Activated CD8-positive, alpha-beta memory T cell treated with anti-CD3 and anti-CD28 coated beads for 1 hour (primary cell): ENCODE measurements around the gene EFCAB6.

Experiments
- DNase-seq, 2 donors: peaks; one replicate each; pipeline ENCODE4 v3.0.0-alpha.2; 2020; ENCODE audit warnings: low read depth in 1 of 2; ENCODE audit errors: extremely low read depth in 1 of 2

Gene EFCAB6

DNA sequence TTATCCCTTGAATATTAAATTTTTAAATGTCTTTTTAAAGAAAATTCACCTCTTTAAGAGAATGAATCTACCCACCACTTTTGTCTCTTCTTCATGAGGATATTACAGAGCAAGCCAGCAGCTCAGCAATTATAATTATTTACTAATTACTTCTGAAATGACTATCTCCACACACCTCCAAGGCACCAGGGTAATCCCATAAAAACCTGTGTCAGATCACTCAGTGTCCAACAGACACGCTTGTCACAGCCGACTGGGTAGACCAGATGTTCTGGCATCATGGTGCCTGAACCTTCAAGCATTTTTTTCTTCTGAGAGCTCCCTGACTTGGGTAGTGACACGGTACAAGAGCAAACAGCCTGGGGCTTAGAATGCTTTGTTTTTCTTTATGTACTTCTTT lies 61.4 kb downstream of the EFCAB6 start:
- DNase-seq = no peak

DNA sequence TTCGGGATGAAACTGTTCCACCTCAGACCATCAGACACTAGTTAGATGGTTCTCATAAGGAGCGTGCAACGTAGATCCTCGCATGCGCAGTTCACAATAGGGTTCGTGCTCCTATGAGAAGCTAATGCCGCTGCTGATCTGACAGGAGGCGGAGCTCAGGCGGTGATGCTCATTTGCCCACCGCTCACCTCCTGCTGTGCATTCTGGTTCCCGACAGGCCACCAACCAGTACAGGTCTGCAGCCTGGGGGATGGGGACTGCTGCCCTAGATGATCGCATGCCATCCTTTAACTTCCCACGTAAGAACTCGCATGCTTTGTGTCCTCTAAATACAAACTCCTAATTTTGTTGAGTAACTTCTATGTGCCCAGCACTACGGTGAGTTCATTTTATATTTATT lies 62.6 kb downstream of the EFCAB6 start:
- no peak for DNase-seq

DNA sequence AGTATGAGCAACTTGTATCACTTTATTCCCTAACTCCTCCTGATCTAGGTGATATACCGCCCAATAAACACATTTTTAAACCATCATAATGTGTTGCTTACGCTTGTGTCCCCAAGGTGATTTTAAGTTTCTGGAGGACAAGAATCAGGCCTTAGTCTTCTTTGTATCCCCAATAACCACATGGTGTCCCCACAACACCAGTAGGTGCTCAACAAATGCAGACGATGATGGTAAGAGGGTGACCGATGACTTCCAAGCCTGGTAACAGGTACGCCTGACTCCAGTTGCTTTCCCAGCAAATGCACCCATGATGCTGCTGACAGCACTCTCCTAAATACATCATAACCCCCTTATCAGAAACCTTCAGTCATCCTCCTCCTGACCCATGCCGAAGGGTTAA lies 64.2 kb downstream of the EFCAB6 start:
- DNase-seq = no peak

DNA sequence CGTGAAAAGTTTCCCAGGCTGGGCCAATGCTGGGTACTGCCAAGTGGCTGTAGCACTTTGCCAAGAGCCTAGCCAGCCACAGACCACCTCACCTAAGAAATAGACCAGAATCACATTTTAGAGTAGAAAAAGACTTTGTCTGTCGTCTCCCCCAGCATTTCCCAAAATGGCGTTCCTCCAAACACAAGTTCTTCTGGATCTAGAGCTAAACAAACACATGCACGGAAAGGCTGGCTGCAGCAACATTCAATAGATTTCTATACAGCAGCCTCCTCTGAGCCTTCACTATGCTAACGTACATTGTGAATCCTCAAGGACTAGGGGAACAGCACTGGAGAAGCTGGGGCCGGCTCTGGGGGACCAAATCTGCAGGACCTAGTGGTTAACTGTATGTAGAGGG lies 65.0 kb downstream of the EFCAB6 start:
- DNase-seq = no peak

DNA sequence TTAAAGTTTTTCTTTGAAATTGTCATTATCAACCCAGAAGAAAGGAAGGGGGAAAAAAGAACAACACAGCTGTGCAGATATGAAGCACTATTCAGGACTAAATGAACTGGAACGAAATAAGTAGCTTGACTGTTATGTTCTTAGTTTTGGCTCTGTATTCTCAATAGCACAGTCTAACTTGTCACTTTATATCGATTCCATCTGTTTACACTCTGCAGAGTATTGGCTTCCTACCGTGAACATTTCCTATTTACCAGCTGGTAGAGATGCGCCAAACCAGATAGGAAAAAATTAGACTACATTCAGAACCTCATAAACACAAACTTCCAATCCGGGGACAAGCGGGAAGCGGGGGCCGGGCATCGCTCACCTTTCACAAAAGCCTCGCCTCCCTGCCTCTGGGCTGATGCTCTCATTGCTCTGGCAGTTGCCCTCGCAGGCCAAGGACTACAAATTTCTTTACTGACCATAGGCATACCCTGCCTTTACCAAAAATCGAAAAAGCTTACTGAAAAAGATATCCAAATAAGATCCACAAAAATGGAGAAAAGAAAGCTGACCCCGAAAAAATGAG lies 66.2 kb downstream of the EFCAB6 start:
- DNase-seq = no peak

DNA sequence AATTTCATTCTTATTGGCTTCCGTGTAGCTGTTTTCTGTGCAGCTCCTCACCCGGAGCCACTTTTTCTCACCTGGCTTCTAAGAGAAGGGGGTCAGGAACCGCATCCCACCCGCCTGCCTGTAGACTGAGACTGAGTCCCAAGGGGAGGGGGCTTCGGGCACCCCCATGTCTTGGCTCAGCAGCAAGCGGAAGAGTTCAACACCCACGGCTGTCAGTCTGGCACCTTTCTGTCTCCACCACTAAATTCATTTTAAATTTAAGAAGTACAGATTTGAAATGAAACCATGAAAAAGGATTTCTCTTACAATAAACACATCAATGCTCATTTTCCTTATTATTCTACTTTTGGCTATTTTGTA lies 66.7 kb downstream of the EFCAB6 start:
- DNase-seq = no peak

DNA sequence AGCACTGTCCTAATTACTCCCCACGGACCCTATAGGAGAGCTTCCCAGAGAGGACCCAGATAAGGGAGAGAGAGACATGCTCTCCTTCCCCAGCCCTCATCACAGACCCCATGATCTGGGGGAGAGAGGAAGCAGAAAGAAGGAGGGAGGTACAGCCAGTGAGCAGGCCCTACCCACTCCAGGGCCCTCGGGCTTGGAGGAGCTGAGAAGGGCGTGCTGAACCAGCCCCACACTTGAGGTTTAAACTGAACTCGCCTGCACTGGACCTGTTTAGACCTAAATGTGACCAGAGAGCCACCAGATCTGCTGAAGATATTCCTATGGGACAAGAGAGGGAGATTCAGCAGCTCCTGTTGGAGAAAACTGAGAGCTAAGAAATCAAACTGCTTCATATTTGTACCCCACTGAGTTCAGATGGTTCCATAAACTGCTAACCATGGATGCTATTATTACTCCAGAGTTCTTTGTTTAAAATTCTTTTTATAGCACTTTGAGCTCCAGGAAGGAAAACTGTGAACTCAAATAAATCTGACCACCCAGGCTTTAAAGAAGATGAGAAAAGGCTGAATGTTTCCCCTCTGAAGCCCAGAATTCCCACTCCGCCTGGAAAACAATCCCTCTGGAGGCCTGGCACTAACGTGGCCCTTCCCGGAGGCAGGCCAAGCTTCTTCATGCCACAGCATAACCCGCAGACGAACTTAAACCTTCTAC lies 67.2 kb downstream of the EFCAB6 start:
- no peak for DNase-seq

DNA sequence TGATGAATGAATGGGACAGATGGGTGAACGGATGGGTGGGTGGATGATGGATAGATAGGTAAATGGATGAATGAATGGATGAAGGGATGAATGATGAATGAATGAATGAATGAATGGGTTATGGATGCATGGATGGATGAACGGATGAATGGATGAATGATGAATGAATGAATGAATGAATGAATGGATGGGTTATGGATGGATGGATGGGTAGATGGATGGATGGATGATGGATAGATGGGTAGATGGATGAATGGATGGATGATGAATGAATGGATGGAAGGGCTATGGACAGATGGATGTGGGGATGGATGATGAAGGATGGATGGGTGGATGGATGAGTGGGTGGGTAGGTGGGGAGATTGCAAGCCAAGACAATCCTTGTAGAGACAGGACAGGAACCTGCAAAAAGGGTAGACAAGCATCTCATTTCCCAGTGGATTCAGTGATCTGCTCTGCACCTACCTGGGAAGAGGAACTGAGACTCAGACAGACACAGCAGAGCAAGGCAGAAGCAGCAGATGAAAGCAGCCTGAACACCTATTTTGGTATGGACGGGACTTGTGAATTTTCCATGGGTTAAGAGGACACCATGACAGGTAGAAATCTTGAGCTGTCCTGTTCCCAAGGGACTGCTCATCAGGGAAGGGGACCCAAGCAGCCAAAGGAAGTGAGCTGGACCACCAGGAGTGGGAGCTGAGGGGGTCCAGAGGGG lies 68.0 kb downstream of the EFCAB6 start:
- DNase-seq = no peak

DNA sequence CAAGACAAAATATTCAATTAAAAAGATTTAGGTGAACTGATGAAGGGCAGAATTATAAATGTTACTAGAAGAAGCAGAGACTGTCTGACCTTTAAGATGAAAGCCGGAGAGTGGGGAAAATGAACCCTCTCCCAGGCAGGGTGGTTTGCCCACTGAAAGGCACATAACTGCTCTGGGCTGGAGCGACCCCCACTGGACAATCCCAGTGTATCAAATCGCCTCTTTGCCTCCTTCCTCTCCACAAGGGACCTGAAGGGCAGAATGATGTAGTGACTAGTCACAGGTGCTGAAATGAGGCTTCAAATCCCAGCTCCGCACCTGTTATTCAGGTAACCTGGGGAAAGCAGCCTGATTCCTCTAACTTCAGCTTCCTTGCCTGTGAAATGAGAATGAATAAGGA lies 69.0 kb downstream of the EFCAB6 start:
- no peak for DNase-seq

DNA sequence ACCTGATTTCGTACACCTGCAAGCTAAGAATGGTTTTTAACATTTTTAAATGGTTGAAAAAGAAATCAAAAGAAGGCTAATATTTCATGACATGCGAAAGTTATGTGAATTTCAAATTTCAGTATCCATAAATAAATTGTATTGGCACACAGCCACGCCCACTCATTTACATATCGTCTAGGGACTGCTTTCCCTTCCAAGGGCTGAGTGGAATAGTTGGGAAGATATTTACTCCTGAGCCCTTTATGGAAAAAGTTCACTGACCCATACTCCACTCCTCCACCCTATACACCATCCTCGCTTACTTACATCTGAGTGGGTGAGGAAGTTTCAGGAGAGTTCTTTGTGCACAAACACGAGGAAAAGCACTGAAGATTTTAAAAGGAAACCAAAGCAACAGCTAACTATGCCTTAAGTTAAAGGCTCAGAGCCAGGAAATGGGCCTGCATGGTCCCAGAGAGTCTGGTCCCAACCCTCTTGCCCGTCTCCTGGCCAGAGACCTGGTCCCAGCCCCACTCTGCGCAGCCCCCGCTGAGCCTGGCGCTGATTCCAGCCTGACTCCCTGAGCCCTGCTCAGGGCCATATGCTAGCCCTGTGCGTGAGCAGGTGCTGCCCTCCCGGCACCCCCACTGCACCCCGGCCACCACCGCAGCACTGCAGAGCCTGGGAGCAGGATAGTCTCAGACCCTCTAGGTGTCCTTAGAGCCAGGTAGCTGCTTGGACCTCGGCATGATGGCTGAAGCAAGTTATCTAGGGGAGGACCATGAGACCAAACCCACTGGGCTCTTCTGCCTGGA lies 69.8 kb downstream of the EFCAB6 start:
- DNase-seq = no peak

DNA sequence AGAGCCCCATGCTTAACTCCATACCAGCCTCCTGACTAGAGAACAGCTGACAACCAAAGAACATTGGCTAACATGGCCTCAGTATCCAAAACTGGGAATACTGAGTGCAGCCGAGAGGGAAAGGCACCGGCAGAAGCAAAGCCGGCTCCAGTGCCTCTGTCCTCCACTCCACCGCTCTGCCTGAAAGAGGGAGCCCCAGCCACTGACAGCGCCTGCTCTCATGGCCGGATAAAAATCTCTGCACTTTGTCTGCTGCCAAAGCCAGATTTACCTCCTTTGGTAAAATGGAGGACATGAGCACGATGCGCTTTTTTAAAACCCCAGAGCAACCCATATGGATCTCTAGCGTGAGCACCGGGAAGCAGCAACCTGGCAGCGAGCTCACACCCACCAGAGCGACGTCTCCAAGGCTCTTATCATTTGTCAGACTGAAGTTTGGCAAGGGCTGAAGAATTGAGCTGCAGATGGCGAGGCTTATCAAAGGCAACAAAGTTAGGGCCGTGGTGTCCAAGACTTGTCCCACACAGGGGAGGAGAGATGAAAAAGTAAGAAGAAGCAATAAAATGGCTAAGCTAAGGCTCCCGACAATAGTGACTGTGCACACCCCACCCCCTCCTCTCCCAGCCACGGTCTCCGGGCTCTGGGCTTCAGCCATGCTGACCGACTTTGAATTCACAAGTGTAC lies 71.4 kb downstream of the EFCAB6 start:
- DNase-seq = no peak

DNA sequence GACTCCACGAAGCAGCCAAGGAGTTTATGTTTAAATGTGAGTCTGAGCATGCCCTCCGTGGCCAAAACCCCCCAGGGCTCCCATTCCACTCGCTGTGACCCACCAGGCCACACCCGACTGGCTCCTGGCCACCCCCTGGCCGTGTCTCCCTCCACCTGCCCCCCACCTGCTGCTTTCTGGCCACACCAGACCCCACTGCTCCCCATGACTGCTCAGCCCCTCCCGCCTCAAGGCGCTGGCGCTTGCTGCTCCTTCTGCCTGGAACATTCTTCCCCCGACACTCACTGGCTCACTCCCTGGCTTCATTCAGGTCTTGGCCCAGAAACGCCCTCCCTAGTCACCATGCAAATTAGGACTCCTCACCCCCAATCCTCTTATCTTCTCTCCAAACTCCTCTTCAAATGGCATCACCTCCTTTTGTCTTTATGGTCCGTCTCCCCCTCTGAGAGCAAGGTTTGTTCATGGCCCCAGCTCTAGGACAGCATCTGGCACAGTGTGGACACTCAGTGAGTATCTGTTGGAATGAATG lies 72.2 kb downstream of the EFCAB6 start:
- no peak for DNase-seq

DNA sequence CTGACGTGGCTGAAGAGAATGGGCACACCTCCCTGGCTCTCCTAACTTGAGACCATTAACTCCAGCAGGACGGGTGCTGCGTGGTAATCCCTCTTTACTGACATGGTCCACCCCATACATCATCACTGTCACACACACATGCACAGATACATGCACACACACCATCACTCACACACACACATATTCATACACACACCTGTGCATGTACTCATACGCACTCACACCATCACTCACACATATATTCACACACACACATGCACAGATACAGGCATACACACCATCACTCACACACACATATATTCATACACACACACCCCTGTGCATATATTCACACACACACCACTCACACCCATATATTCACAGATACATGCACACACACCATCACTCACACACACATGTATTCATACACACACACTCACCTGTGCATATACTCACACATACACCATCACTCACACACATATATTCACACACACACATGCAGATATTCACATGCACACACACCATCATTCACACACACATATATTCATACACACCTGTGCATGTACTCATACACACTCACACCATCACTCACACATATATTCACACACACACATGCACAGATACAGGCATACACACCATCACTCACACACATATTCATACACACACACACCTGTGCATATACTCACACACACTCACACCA lies 74.8 kb downstream of the EFCAB6 start:
- DNase-seq = no peak

DNA sequence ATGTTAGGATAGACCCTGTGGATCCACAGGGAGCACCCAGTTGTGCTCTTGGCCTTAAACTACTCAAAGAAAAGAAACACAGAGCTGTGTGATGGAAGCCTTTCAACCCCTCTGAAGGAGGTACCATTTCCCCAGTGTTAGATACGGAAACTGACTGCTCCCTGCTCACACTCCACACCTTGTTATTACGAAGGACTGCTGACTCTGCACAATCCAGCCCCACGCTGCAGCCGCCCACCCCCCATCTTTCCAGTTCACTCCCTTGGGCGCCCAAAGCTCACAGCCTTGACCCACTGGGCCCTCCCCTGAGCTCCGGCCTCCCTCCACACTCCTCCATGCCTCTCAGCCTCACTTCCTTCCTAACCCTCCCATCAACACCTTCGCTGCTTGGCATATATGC lies 75.5 kb downstream of the EFCAB6 start:
- DNase-seq = no peak

DNA sequence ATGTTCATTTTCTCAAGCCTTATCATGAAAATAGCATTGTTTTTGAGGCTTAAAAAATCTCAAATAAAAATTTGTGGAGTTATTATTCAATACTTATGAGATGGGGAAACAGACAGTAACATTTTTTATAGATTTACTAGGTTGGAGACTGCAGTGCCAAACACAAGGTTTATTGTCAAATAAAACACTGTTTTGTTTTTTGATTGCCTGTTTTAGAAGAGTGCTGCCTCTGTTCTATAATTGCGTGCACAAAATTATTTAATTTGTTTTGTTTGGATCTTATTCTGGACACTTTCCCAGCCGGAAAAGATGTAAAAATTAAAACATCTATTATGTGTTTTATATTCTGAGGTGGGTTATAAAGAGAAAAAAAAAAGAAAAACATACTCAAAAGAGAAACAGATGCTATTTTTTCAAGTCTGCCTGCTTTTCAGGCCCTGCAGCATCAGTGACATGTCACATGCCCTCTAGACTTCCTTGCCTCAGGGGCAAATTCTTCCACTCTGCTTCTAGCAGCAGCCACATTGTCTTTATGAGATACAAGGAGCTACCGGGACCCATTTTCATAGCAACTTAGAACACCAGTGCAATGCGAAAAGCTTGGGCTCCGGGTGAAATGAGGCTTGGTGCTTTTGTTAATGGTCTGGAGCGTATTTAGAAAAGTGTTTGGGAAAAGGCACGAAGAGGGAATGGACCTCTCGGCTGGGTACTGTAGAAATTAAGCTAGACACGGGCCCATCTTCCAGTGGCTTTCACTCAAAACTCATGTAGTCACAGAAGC lies 77.5 kb downstream of the EFCAB6 start:
- DNase-seq = no peak

DNA sequence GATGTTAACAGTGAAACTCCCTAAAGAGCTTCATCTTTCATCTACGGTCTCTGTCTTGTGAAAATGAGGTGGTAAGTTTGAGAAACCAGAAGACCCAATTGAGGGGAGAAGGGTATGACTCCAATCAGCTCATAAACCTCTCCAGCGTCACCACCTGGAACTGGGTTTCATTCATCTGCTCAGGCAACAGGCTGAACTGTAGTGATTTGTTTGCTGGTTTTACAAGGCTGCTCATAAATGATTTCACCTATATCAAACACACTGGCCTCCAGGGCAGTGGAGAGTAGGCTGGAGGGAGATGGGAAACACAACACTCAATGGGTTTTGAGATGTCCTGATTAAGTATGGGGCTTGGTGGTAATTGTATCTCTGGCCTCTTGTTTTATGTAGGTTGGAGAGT lies 79.0 kb downstream of the EFCAB6 start:
- no peak for DNase-seq

DNA sequence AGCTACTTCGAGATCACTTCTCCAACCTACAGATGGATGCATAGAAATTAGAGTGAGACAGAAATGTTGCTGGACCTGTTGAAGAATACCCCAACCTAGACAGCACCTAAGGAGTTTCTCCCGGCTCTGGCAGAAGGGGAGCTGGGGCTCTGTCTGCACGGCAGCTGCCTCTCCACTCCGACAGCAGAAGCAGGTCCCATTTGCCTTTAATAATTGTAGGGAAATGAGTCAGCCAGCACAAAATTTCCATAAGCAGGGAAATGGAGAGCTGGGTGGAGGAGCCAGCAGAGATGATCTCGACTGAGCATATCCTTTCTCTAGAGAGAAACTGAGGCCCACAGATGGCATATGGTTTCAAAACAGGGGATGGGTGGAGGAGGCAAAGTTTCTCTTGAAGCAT lies 80.1 kb downstream of the EFCAB6 start:
- DNase-seq = no peak

DNA sequence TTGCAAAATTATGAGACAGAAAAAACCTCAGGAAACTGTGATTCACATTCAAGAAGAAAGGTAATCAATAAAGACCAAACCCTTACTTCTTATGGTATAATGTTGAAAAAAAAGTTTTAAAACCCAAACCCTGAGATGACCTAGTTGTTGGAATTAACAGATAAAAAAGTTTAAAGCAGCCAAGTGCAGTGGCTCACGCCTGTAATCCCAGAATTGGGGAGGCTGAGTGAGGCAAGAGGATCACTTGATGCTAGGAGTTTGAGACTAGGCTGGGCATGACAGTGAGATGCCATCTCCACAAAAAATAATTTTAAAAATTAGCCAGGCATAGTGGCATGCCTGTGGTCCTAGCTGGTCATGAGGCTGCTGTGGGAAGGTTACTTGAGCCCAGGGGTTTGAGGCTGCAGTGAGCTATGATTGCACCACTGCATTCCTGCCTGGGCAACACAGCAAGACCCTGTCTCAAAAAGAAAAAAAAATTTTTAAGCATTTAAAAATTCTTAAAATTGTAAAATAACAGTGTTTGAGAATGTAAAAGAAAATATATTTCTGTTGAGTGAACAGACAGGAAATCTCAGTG lies 85.1 kb downstream of the EFCAB6 start:
- no peak for DNase-seq

DNA sequence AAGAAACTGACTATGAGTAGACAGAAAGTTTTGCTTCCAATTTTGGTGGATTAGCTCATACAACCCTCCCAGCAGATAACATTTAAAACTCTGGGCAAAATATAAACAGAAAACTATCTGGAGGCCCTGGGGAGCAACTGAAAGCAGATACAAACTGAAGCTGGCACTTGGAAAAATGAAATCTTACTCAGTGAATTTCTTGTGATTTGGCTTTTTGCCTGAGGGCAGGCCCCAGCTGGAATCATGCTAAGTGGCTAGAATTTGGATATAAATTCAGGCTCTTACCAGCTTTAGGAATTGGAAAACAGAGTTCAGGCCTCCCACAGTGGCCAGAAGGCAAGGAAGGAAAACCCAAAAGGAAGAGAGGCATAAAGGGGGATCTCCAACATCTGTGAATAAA lies 85.8 kb downstream of the EFCAB6 start:
- DNase-seq = no peak
